Stimulated activated CD8-positive, alpha-beta memory T cell treated with anti-CD3 and anti-CD28 coated beads, Interleukin-2, amount 100 ng/mL, for 48 hours (primary cell): ENCODE data around the gene SH3BGRL2.
"Not testable (repeated sequence)": the region's sequence is repeated elsewhere in the genome, so short reads cannot be mapped to it uniquely, and the experiment has no call there.

Source experiments
- DNase-seq, 2 donors: peaks; one replicate each; pipeline ENCODE4 v3.0.0-alpha.2; 2020; ENCODE audit warnings: low read depth in 2 of 2

SH3BGRL2 gene

GRCh38 chr6:79742030-79742429 is 110.9 kb downstream of the SH3BGRL2 start:
- DNase-seq: no peak

GRCh38 chr6:79745282-79745681 is 114.2 kb downstream of the SH3BGRL2 start:
- not testable (repeated sequence) for DNase-seq

DNA sequence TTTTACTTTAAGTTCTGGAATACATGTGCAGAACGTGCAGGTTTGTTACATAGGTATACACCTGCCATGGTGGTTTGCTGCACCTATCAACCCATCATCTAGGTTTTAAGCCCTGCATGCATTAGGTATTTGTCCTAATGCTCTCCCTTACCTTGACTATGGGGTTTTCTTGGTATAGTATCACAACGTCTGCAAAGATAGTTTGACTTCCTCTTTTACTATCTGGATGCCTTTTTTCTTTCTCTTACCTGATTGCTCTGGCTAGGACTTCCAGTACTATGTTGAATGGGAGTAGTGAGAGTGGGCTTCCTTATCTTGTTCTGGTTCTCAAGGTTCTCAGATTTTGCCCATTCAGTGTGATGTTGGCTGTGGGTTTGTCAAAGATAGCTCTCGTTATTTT is 115.2 kb downstream of the SH3BGRL2 start:
- DNase-seq: not testable (repeated sequence)

DNA sequence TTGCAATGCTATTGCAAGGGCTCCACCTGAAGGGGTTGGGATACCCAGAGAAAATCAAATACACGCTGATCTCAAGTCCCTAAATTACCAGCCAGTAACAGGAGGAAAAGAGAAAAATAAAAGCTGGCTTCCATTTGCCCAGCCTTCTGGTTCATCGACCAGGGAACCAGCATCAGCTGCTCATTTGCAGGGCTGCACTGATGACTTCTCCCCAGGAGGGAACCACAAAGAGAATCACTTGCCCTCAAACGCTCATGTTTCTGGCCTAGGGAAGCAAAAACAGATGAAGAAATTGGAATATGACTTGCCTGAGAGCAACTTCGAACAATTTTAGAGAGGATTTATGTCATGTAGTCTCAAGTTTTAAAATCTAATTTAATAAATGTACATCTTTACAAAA is 119.7 kb downstream of the SH3BGRL2 start:
- DNase-seq: no peak
